Stimulated activated CD8-positive, alpha-beta memory T cell treated with anti-CD3 and anti-CD28 coated beads, Interleukin-15, amount 100 ng/mL, for 1 hour (primary cell): ENCODE measurements around the gene MYOCD.

Source experiments
- DNase-seq: peaks from one replicate; pipeline ENCODE4 v3.0.0-alpha.2; 2020; ENCODE audit warnings: low read depth

Gene MYOCD

GRCh38 chr17:12641084-12641483 is 24.6 kb upstream of the MYOCD start:
- DNase-seq, result no peak

- DNase-seq, result no peak
Observed at GRCh38 chr17:12642034-12642433, 23.7 kb upstream of the MYOCD start.

- DNase-seq, result no peak
Observed at GRCh38 chr17:12643822-12644221, 21.9 kb upstream of the MYOCD start.

DNA sequence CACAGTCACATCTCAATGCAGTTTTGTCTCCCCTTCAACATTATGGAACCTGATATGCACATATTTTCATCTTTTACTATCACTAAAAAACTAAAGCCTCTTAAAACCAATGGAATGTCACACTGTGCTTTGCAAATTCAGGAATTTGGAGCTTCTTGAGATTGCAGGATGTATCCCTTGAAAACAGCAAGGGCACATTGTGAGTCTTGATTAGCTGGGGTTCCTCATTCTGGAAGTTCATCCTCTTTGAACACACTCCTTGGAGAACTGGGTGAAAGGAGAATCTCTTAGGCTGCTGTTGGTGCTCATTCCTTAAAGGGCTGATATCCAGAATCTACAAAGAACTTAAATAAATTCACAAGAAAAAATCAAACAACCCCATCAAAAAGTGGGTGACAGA is 21.1 kb upstream of the MYOCD start:
- no peak for DNase-seq

- no peak for DNase-seq
Observed at GRCh38 chr17:12646761-12647422, 18.8 kb upstream of the MYOCD start.

DNA sequence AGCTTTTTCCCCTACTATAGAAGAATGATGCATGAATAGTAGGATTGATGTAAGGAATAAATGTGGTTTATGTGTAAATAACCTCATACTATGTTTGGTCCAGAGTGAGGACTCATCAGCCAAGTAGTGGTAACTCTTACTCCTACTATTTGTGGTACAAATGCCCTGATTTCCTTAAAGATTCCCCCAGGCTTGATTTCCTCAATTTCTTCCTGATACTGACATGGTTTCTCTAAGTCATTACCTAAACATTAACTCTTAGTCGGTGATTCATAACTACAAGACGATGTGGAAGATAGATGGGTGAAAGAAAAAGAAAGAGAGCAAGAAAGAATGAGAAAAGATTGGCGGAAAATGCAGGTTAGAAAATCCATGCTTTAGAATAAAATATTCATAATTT is 17.2 kb upstream of the MYOCD start:
- no peak for DNase-seq

- DNase-seq, result no peak
Observed at GRCh38 chr17:12655936-12656335, 9.8 kb upstream of the MYOCD start.

- no peak for DNase-seq
Observed at GRCh38 chr17:12656354-12656753, 9.3 kb upstream of the MYOCD start.

- DNase-seq, result no peak
Observed at GRCh38 chr17:12659500-12659899, 6.2 kb upstream of the MYOCD start.

DNA sequence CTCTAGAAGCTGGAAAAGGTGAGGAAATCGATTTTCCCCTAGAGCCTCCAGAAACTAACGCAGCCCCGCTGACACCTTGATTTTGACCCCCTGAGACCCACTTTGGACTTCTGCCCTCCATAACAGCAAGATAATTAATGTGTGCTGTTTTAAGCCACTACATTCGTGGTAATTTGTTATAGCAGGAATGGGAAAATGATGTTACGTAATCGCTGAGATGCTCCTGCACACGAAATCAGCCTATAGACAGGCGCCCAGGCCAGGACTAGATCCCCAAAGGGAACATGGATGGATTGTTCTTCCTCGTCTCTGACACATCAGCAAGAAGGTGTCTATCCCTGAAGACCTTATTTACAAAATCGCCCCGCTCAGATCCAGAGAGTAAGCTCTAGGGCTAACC is 1.4 kb upstream of the MYOCD start:
- no peak for DNase-seq

GRCh38 chr17:12664894-12665262 is 812 bp upstream of the MYOCD start:
- no peak for DNase-seq

GRCh38 chr17:12666718-12667117 is 1.0 kb downstream of the MYOCD start:
- DNase-seq, result no peak

GRCh38 chr17:12667299-12667958 is 1.7 kb downstream of the MYOCD start:
- DNase-seq, result no peak

GRCh38 chr17:12671906-12672305 is 6.2 kb downstream of the MYOCD start:
- no peak for DNase-seq

GRCh38 chr17:12672947-12673346 is 7.3 kb downstream of the MYOCD start:
- DNase-seq, result no peak

GRCh38 chr17:12673788-12674187 is 8.1 kb downstream of the MYOCD start:
- DNase-seq, result no peak

- DNase-seq, result no peak
Observed at GRCh38 chr17:12680407-12680897, 14.8 kb downstream of the MYOCD start.

- DNase-seq, result no peak
Observed at GRCh38 chr17:12680993-12681392, 15.3 kb downstream of the MYOCD start.

- DNase-seq, result no peak
Observed at GRCh38 chr17:12683299-12683698, 17.6 kb downstream of the MYOCD start.

- DNase-seq, result no peak
Observed at GRCh38 chr17:12686486-12686885, 20.8 kb downstream of the MYOCD start.

DNA sequence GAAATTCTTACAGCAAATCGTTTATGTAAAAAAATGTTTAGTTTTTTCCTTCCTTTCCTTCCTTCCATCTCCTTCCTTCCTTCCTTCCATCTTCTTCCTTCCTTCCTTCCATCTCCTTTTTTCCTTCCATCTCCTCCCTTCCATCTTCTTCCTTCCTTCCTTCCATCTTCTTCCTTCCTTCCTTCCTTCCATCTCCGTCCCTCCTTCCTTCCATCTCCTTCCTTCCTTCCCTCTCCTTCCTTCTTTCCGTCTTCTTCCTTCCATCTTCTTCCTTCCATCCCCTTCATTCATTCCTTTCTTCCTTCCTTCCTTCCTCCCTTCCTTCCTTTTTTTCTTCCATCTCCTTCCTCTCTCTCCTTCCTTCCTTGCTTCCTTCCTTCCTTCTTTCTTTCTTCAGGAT is 22.7 kb downstream of the MYOCD start:
- DNase-seq, result no peak

GRCh38 chr17:12691173-12691572 is 25.5 kb downstream of the MYOCD start:
- no peak for DNase-seq

- no peak for DNase-seq
Observed at GRCh38 chr17:12693640-12694039, 27.9 kb downstream of the MYOCD start.

GRCh38 chr17:12706070-12706469 is 40.4 kb downstream of the MYOCD start:
- no peak for DNase-seq
